Stimulated activated CD4-positive, alpha-beta T cell treated with anti-CD3 and anti-CD28 coated beads, Interleukin-2, amount 100 ng/mL, for 48 hours (primary cell): ENCODE data around the gene MICAL3.

ENCODE experiments used
- DNase-seq, 2 donors: peaks; one replicate each; pipeline ENCODE4 v3.0.0-alpha.2; 2020

Gene MICAL3

GRCh38 chr22:17784776-17785175 is 239.6 kb downstream of the MICAL3 start:
- DNase-seq = no peak

- DNase-seq = no peak
Observed at GRCh38 chr22:17783773-17784480, 240.4 kb downstream of the MICAL3 start.

GRCh38 chr22:17783312-17783711 is 241.0 kb downstream of the MICAL3 start:
- DNase-seq = no peak

- no peak for DNase-seq
Observed at GRCh38 chr22:17782621-17783020, 241.7 kb downstream of the MICAL3 start.

GRCh38 chr22:17782158-17782557 is 242.2 kb downstream of the MICAL3 start:
- no peak for DNase-seq

GRCh38 chr22:17781319-17782031 is 242.9 kb downstream of the MICAL3 start:
- DNase-seq = no peak

- no peak for DNase-seq
Observed at GRCh38 chr22:17780741-17781318, 243.5 kb downstream of the MICAL3 start.

GRCh38 chr22:17780116-17780740 is 244.1 kb downstream of the MICAL3 start:
- DNase-seq = no peak

- no peak for DNase-seq
Observed at GRCh38 chr22:17779286-17780115, 244.9 kb downstream of the MICAL3 start.

- DNase-seq = no peak
Observed at GRCh38 chr22:17778412-17778976, 245.9 kb downstream of the MICAL3 start.

- no peak for DNase-seq
Observed at GRCh38 chr22:17777717-17778044, 246.7 kb downstream of the MICAL3 start.

- peak; percentile 52 to 54 for DNase-seq
Observed at GRCh38 chr22:17777005-17777716, 247.2 kb downstream of the MICAL3 start.

- DNase-seq = no peak
Observed at GRCh38 chr22:17775781-17776465, 248.4 kb downstream of the MICAL3 start.

- DNase-seq = no peak
Observed at GRCh38 chr22:17774926-17775685, 249.3 kb downstream of the MICAL3 start.

GRCh38 chr22:17774206-17774925 is 250.0 kb downstream of the MICAL3 start, which contains the start of gene BID:
Gene BID, minus strand, starts transcription at chr22:17774469. Its CDS starts 24,353 bp downstream, at chr22:17750116.
- DNase-seq = no peak

GRCh38 chr22:17773606-17774205 is 250.7 kb downstream of the MICAL3 start:
- DNase-seq = peak in 1 of 2 donors; percentile 53

- DNase-seq = no peak
Observed at GRCh38 chr22:17772958-17773605, 251.3 kb downstream of the MICAL3 start.

- DNase-seq = no peak
Observed at GRCh38 chr22:17772249-17772957, 252.0 kb downstream of the MICAL3 start.
